HCT116 (cell line): Measurements from ENCODE around the gene ASCL5. TPM values are rescaled to one million over a fixed set of nuclear protein-coding genes. Genes with fewer than 3 reads are reported as not detected.

Experiments
- ATAC-seq: fragments of 200-7000 bp; cut with Tn5 transposase; 2 replicates; pipeline ENCODE4 v1.9.1; 2020; ENCODE audit warnings: mild to moderate bottlenecking, moderate library complexity
- BruUV-seq: library from RNA; stranded (reverse); fragments of 400-500 nt; replicated peaks from 2 replicates; lab custom pipeline; 2021; lab: Mats Ljungman, UMichigan
- CTCF ChIA-PET: fragments of 300-600 bp; sonication (Branson Sonifier 250); formaldehyde crosslinking; loops from one replicate; lab custom pipeline; 2021; ENCODE audit warnings: antibody characterized with exemption; lab: Charles Lee
- POLR2A ChIA-PET: fragments of 300-600, 350-600 bp; sonication (Branson Sonifier 250); formaldehyde crosslinking; loops from one replicate; lab custom pipeline; 2021; ENCODE audit warnings: antibody characterized with exemption; lab: Charles Lee
- RAD21 ChIA-PET, 2 experiments: fragments of 300-600 bp; sonication (Branson Sonifier 250); formaldehyde crosslinking; loops; one replicate each; lab custom pipeline; 2023; ENCODE audit warnings: low total read pairs in 2 of 2; ENCODE audit not compliant: uncharacterized antibody in 2 of 2, unreplicated experiment in 2 of 2, low non-redundant PET in 1 of 2; lab: Charles Lee
- DNase-seq: peaks from one replicate; pipeline ENCODE4 v3.0.0-alpha.2; 2010; ENCODE audit warnings: low read depth, low spot score
- H2AFZ ChIP-seq: fragments of 200-600 bp; shearing (Covaris generic), sonication (generic); 2 replicates; pipeline ENCODE4 v1.6.1; 2017; ENCODE audit warnings: low read depth, mixed run types, mixed read lengths, antibody characterized with exemption, low read length; ENCODE audit not compliant: poor library complexity, severe bottlenecking
- H3K27ac ChIP-seq: 2 replicates; pipeline ENCODE4 v1.5.1; 2012; ENCODE audit warnings: low read depth, low read length
- H3K27me3 ChIP-seq: fragments of 200-600 bp; sonication (generic); 2 replicates; pipeline ENCODE4 v1.6.1; 2016; ENCODE audit warnings: mixed run types, low read length, mixed read lengths; ENCODE audit not compliant: insufficient read depth
- H3K36me3 ChIP-seq, 2 experiments: fragments of 200-500 bp in 1 of 2; fragments of 200-600 bp in 1 of 2; sonication (Bioruptor generic) in 1 of 2; sonication (generic) in 1 of 2; 2 replicates each; pipeline versions ENCODE4 v1.5.1 to v1.6.1; 2014 to 2016; ENCODE audit warnings: low read length in 2 of 2, inconsistent platforms in 1 of 2, mixed read lengths in 1 of 2, mixed run types in 1 of 2; ENCODE audit not compliant: insufficient read depth in 2 of 2, control insufficient read depth in 1 of 2
- H3K4me1 ChIP-seq, 2 experiments: fragments of 200-600 bp in 1 of 2; sonication (generic) in 1 of 2; 2 replicates each; pipeline versions ENCODE4 v1.5.1 to v1.6.1; 2012 to 2017; ENCODE audit warnings: low read length in 2 of 2, inconsistent platforms in 1 of 2, mild to moderate bottlenecking in 1 of 2, mixed read lengths in 1 of 2, mixed run types in 1 of 2, moderate library complexity in 1 of 2; ENCODE audit not compliant: insufficient read depth in 2 of 2, control insufficient read depth in 1 of 2
- H3K4me2 ChIP-seq: fragments of 200-600 bp; sonication (generic); 2 replicates; pipeline ENCODE4 v1.6.1; 2017; ENCODE audit warnings: mixed run types, low read length, mixed read lengths
- H3K4me3 ChIP-seq, 2 experiments: fragments of 200-600 bp in 1 of 2; sonication (generic) in 1 of 2; replicated peaks in 1 of 2; 2 replicates each; pipeline ENCODE4 v1.5.1; 2011 to 2016; ENCODE audit warnings: low read length in 2 of 2, control low read depth in 1 of 2, low read depth in 1 of 2, mild to moderate bottlenecking in 1 of 2, mixed read lengths in 1 of 2, mixed run types in 1 of 2
- H3K79me2 ChIP-seq: fragments of 200-600 bp; sonication (generic); 2 replicates; pipeline ENCODE4 v1.6.1; 2017; ENCODE audit warnings: mild to moderate bottlenecking, mixed run types, low read length, moderate library complexity, mixed read lengths; ENCODE audit not compliant: insufficient read depth
- H3K9ac ChIP-seq: fragments of 200-600 bp; sonication (generic); 2 replicates; pipeline ENCODE4 v1.6.1; 2016; ENCODE audit warnings: low read length, mixed read lengths
- H3K9me2 ChIP-seq: fragments of 200-600 bp; sonication (generic), shearing (Covaris generic); 2 replicates; pipeline ENCODE4 v1.6.1; 2017; ENCODE audit warnings: mixed run types, mild to moderate bottlenecking, moderate library complexity; ENCODE audit not compliant: insufficient read depth
- H3K9me3 ChIP-seq, 2 experiments: fragments of 200-500 bp in 1 of 2; fragments of 200-600 bp in 1 of 2; sonication (Bioruptor generic) in 1 of 2; sonication (generic) in 1 of 2; 2 replicates each; pipeline ENCODE4 v1.6.1; 2014 to 2017; ENCODE audit warnings: low read length in 2 of 2, mixed read lengths in 2 of 2, inconsistent platforms in 1 of 2, low read depth in 1 of 2, mild to moderate bottlenecking in 1 of 2, mixed run types in 1 of 2, moderate library complexity in 1 of 2; ENCODE audit not compliant: control insufficient read depth in 1 of 2, insufficient read depth in 1 of 2
- H4K20me1 ChIP-seq: fragments of 200-600 bp; sonication (generic), shearing (Covaris generic); 2 replicates; pipeline ENCODE4 v1.6.1; 2017; ENCODE audit warnings: mixed run types, mild to moderate bottlenecking, moderate library complexity; ENCODE audit not compliant: insufficient read depth
- CBX3 ChIP-seq: IDR thresholded peaks from 2 replicates; pipeline ENCODE4 v1.6.1; 2012; ENCODE audit warnings: low read depth
- EZH2 ChIP-seq: fragments of 200-600 bp; sonication (generic); IDR thresholded peaks from 2 replicates; pipeline ENCODE4 v1.6.1; 2017; ENCODE audit warnings: antibody characterized with exemption, mixed run types
- EZH2phosphoT487 ChIP-seq: fragments of 200-600 bp; IDR thresholded peaks from 2 replicates; pipeline ENCODE4 v1.6.1; 2018; ENCODE audit warnings: antibody characterized with exemption, borderline replicate concordance
- JUND ChIP-seq: IDR thresholded peaks from 2 replicates; pipeline ENCODE4 v1.6.1; 2012
- POLR2A ChIP-seq: IDR thresholded peaks from 2 replicates; pipeline ENCODE4 v1.7.0; 2011; ENCODE audit warnings: borderline replicate concordance; ENCODE audit not compliant: insufficient read depth, insufficient read length; ENCODE audit errors: extremely low read depth
- POLR2AphosphoS5 ChIP-seq: IDR thresholded peaks from 2 replicates; pipeline ENCODE4 v1.6.1; 2011; ENCODE audit warnings: mild to moderate bottlenecking, low read depth, low read length, moderate library complexity
- SIN3A ChIP-seq: IDR thresholded peaks from 2 replicates; pipeline ENCODE4 v1.6.1; 2012; ENCODE audit warnings: low read depth
- SP1 ChIP-seq: IDR thresholded peaks from 2 replicates; pipeline ENCODE4 v1.6.1; 2012; ENCODE audit warnings: low read depth
- TCF7L2 ChIP-seq: IDR thresholded peaks from 2 replicates; pipeline ENCODE4 v1.7.0; 2011; ENCODE audit warnings: borderline replicate concordance, inconsistent platforms; ENCODE audit not compliant: insufficient read depth, insufficient read length; ENCODE audit errors: extremely low read depth
- YY1 ChIP-seq: IDR thresholded peaks from 2 replicates; pipeline ENCODE4 v1.6.1; 2011; ENCODE audit warnings: low read length, low read depth, moderate library complexity, mild to moderate bottlenecking; ENCODE audit not compliant: insufficient replicate concordance; ENCODE audit errors: extremely low read depth
- ZBTB33 ChIP-seq: IDR thresholded peaks from 2 replicates; pipeline ENCODE4 v1.6.1; 2011; ENCODE audit warnings: mild to moderate bottlenecking, low read length, moderate library complexity; ENCODE audit not compliant: insufficient replicate concordance; ENCODE audit errors: extremely low read depth
- ZFX ChIP-seq: fragments of 450-650 bp; IDR thresholded peaks from 2 replicates; pipeline ENCODE4 v1.6.1; 2017
- ZNF274 ChIP-seq: fragments of 200-500 bp; sonication (Bioruptor generic); IDR thresholded peaks from 2 replicates; pipeline ENCODE4 v1.6.1; 2014; ENCODE audit warnings: mild to moderate bottlenecking, low read depth, low read length, inconsistent platforms
- intact Hi-C: fragments of 100-400 bp; cut with micrococcal nuclease; formaldehyde crosslinking; loops from 2 replicates; pipeline ENCODE4 v1.10.0; 2022
- total RNA-seq: library from RNA; stranded (reverse); gene quantifications from one replicate; pipeline ENCODE4 v1.2.1, GENCODE V29; 2021; ENCODE audit not compliant: unreplicated experiment
- TF ChIP-seq, protein P1 (sequence below), 3 experiments: fragments of 200-600 bp in 1 of 3; sonication (generic) in 1 of 3; IDR thresholded peaks in 2 of 3; conservative IDR thresholded peaks in 1 of 3; 2 replicates each; pipeline ENCODE4 v1.5.1; 2012 to 2017; ENCODE audit warnings: low read depth in 2 of 3, low read length in 2 of 3, antibody characterized with exemption in 1 of 3, borderline replicate concordance in 1 of 3, control low read depth in 1 of 3, mild to moderate bottlenecking in 1 of 3, mixed read lengths in 1 of 3, mixed run types in 1 of 3, moderate library complexity in 1 of 3; ENCODE audit not compliant: insufficient read depth in 1 of 3

Gene ASCL5
- total RNA-seq, 1 experiment from 2014 or later: 0.15 TPM

- CTCF ChIA-PET: no interaction called here
Observed at GRCh38 chr1:201094832-201095231, 32.2 kb downstream of the ASCL5 start.

DNA sequence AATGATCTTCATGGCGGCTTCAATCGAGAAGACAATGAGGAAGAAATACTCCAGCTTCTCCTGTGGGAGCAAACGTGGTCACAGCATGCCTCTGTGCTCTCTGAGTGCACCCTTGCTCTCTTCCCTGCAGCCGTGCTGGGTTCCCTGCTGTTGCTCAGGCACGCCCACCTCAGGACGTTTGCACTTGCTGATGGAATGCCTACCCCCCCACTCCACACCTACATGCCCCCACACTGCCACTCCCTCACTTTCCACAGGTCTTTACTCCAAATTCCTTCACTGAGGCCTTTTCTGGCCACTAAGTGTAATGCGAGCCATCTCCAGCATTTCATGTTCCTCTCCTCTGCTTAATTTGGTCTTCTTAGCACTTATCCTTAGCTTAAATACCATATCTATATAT is 33.0 kb downstream of the ASCL5 start:
- Histone ChIP-seq H3K27ac (no peak overlapping the region), H4K20me1 (no peaks in the 10 kb centered on the region), H3K9me2 (no peaks in the 10 kb centered on the region), H3K4me1 (no peaks in the 10 kb centered on the region), H3K9me3 (no peaks in the 10 kb centered on the region), H3K79me2 (no peaks in the 10 kb centered on the region), H3K36me3 (no peaks in the 10 kb centered on the region), H3K27me3 (no peaks in the 10 kb centered on the region), H3K4me2 (no peak overlapping the region), H3K9ac (no peak overlapping the region), H2AFZ (no peak overlapping the region), H3K4me3 (no peak overlapping the region)
- DNase-seq: no peak
- BruUV-seq: no TSS peak
- ChIA-PET RAD21 (no interaction called here), POLR2A (no interaction called here), CTCF (no interaction called here)
- ATAC-seq: no peak
- intact Hi-C loops: no loop called here
- TF ChIP-seq ZFX: no peak
- no peak for TF ChIP-seq ZNF274
- no peak for TF ChIP-seq TCF7L2
- TF ChIP-seq SIN3A: no peak
- no peak for TF ChIP-seq YY1
- no peak for TF ChIP-seq ZBTB33
- TF ChIP-seq EZH2: no peak

More at GRCh38 chr1:201094832-201095231, 32.2 kb downstream of the ASCL5 start:
- intact Hi-C loops: no loop called here
- Histone ChIP-seq H3K4me1 (no peaks in the 10 kb centered on the region), H3K4me3 (no peak overlapping the region), H3K27ac (no peak overlapping the region), H3K9me3 (no peaks in the 10 kb centered on the region), H3K36me3 (no peaks in the 10 kb centered on the region), H3K4me2 (no peak overlapping the region), H3K79me2 (no peaks in the 10 kb centered on the region), H3K27me3 (no peaks in the 10 kb centered on the region), H3K9me2 (no peaks in the 10 kb centered on the region)
- ChIA-PET POLR2A (no interaction called here), RAD21 (no interaction called here)
- no peak for DNase-seq
- TF ChIP-seq POLR2AphosphoS5 (no peak), POLR2A (no peak), SP1 (no peak), ZNF274 (no peak), EZH2phosphoT487 (no peak), ZFX (no peak), JUND (no peak), TCF7L2 (no peak), CBX3 (no peak), SIN3A (no peak)
- TF ChIP-seq, protein P1, sequence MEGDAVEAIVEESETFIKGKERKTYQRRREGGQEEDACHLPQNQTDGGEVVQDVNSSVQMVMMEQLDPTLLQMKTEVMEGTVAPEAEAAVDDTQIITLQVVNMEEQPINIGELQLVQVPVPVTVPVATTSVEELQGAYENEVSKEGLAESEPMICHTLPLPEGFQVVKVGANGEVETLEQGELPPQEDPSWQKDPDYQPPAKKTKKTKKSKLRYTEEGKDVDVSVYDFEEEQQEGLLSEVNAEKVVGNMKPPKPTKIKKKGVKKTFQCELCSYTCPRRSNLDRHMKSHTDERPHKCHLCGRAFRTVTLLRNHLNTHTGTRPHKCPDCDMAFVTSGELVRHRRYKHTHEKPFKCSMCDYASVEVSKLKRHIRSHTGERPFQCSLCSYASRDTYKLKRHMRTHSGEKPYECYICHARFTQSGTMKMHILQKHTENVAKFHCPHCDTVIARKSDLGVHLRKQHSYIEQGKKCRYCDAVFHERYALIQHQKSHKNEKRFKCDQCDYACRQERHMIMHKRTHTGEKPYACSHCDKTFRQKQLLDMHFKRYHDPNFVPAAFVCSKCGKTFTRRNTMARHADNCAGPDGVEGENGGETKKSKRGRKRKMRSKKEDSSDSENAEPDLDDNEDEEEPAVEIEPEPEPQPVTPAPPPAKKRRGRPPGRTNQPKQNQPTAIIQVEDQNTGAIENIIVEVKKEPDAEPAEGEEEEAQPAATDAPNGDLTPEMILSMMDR (IDR thresholded peaks at IDR 0.05 in 2 of 3, conservative IDR thresholded peaks at IDR 0.05 in 1 of 3; ENCODE audit: borderline replicate concordance in 1 of 3, insufficient read depth in 1 of 3, low read depth in 2 of 3, low read length in 2 of 3): no peak
- TF ChIP-seq, all 23 proteins: peak for 0
- BruUV-seq: no TSS peak
- H3K9ac ChIP-seq: no peak overlapping the region
- no peak for ATAC-seq
- no peak overlapping the region for H2AFZ ChIP-seq
- no peaks in the 10 kb centered on the region for H4K20me1 ChIP-seq
